Rectal smooth muscle tissue (tissue), 1 donor: ENCODE results near the gene ZNF106.

Experiments used
- H3K27ac ChIP-seq: one replicate; pipeline ENCODE4 v1.7.0; 2013; ENCODE audit warnings: low read depth, low read length, inconsistent platforms
- H3K27me3 ChIP-seq: one replicate; pipeline ENCODE4 v1.7.0; 2013; ENCODE audit warnings: low read length; ENCODE audit not compliant: control insufficient read depth, insufficient read depth
- H3K36me3 ChIP-seq: one replicate; pipeline ENCODE4 v1.7.0; 2013; ENCODE audit warnings: low read length; ENCODE audit not compliant: control insufficient read depth, insufficient read depth
- H3K4me1 ChIP-seq: one replicate; pipeline ENCODE4 v1.7.0; 2013; ENCODE audit warnings: low read length; ENCODE audit not compliant: control insufficient read depth, insufficient read depth
- H3K4me3 ChIP-seq: one replicate; pipeline ENCODE4 v1.7.0; 2013; ENCODE audit warnings: low read length
- H3K9ac ChIP-seq: one replicate; pipeline ENCODE4 v1.7.0; 2013; ENCODE audit warnings: low read length

Gene ZNF106

GRCh38 chr15:42371096-42371495 lies 119.8 kb downstream of the ZNF106 start:
- no peak overlapping the region for H3K4me3 ChIP-seq
- H3K27me3 ChIP-seq, result no peaks in the 10 kb centered on the region
- no peaks in the 10 kb centered on the region for H3K36me3 ChIP-seq
- H3K4me1 ChIP-seq, result no peaks in the 10 kb centered on the region
- H3K27ac ChIP-seq, result no peak overlapping the region
- H3K9ac ChIP-seq, result no peak overlapping the region

- Histone ChIP-seq H3K4me1 (no peaks in the 10 kb centered on the region), H3K27me3 (no peaks in the 10 kb centered on the region), H3K27ac (no peak overlapping the region), H3K36me3 (no peaks in the 10 kb centered on the region), H3K9ac (no peak overlapping the region), H3K4me3 (no peak overlapping the region)
These were observed 122.8 kb downstream of the ZNF106 start for GRCh38 chr15:42368096-42368495.

- H3K27me3 ChIP-seq, result no peaks in the 10 kb centered on the region
- H3K4me1 ChIP-seq, result no peaks in the 10 kb centered on the region
- H3K27ac ChIP-seq, result no peak overlapping the region
- H3K4me3 ChIP-seq, result no peak overlapping the region
- H3K9ac ChIP-seq, result no peak overlapping the region
- H3K36me3 ChIP-seq, result no peaks in the 10 kb centered on the region
These were observed 123.9 kb downstream of the ZNF106 start for GRCh38 chr15:42367041-42367440.

- Histone ChIP-seq H3K27me3 (no peaks in the 10 kb centered on the region), H3K36me3 (no peaks in the 10 kb centered on the region), H3K9ac (no peak overlapping the region), H3K27ac (no peak overlapping the region), H3K4me1 (no peaks in the 10 kb centered on the region), H3K4me3 (no peak overlapping the region)
These were observed 124.9 kb downstream of the ZNF106 start for GRCh38 chr15:42365921-42366550.

GRCh38 chr15:42364529-42364928 lies 126.4 kb downstream of the ZNF106 start:
- Histone ChIP-seq H3K27me3 (no peaks in the 10 kb centered on the region), H3K4me1 (no peaks in the 10 kb centered on the region)

GRCh38 chr15:42363942-42364341 lies 127.0 kb downstream of the ZNF106 start:
- Histone ChIP-seq H3K4me1 (no peaks in the 10 kb centered on the region), H3K27me3 (no peaks in the 10 kb centered on the region), H3K9ac (no peak overlapping the region), H3K36me3 (no peaks in the 10 kb centered on the region), H3K4me3 (no peak overlapping the region), H3K27ac (no peak overlapping the region)

More at GRCh38 chr15:42364529-42364928, 126.4 kb downstream of the ZNF106 start:
- H3K9ac ChIP-seq, result no peak overlapping the region
- no peak overlapping the region for H3K27ac ChIP-seq
- no peaks in the 10 kb centered on the region for H3K36me3 ChIP-seq
- H3K4me3 ChIP-seq, result no peak overlapping the region

- no peak overlapping the region for H3K4me3 ChIP-seq
- no peak overlapping the region for H3K27ac ChIP-seq
- H3K9ac ChIP-seq, result no peak overlapping the region
These were observed 127.5 kb downstream of the ZNF106 start for GRCh38 chr15:42363487-42363886.

More at GRCh38 chr15:42363487-42363886, 127.5 kb downstream of the ZNF106 start:
- no peaks in the 10 kb centered on the region for H3K4me1 ChIP-seq
- no peaks in the 10 kb centered on the region for H3K27me3 ChIP-seq
- H3K36me3 ChIP-seq, result no peaks in the 10 kb centered on the region
